ENCODE results near the gene TUBA1A. TPM values are rescaled to one million over a fixed set of nuclear protein-coding genes. Genes with fewer than 3 reads are reported as not detected.

TUBA1A gene
- total and polyA plus RNA-seq, 2 donors (not counting 1 experiment from before 2014, with no cell fraction given): 772 to 2,642 TPM

GRCh38 chr12:49201595-49202295 is 12.9 kb upstream of the TUBA1A start:
- H4K20me1 ChIP-seq (ENCODE audit: control insufficient read depth, extremely low read depth, insufficient read depth, low read length): no peaks in the 10 kb centered on the region
- peak overlapping the region; percentile 43 for H3K9ac ChIP-seq (ENCODE audit: insufficient read depth, low read length)
- H3K4me2 ChIP-seq (ENCODE audit: extremely low read depth, insufficient read depth, low read length): peak overlapping the region; percentile 67
- no peaks in the 10 kb centered on the region for H3K27me3 ChIP-seq (ENCODE audit: control insufficient read depth, insufficient read depth, low read length)
- no peaks in the 10 kb centered on the region for H3K9me3 ChIP-seq (ENCODE audit: control insufficient read depth, insufficient read depth, low read depth, low read length)
- no peaks in the 10 kb centered on the region for H3K79me2 ChIP-seq (ENCODE audit: control insufficient read depth, insufficient read depth, low read length)
- H2AFZ ChIP-seq (ENCODE audit: low read length): peak overlapping the region; percentile 67
- H3K4me1 ChIP-seq (ENCODE audit: control insufficient read depth, extremely low read depth, insufficient read depth, low read length): peaks cover 21% of the 10 kb centered on the region
- H3K36me3 ChIP-seq (ENCODE audit: control insufficient read depth, insufficient read depth, low read length): no peaks in the 10 kb centered on the region
- TF ChIP-seq CTCF (conservative IDR thresholded peaks at IDR 0.05 in 1 of 2, IDR thresholded peaks at IDR 0.05 in 1 of 2; ENCODE audit: low read depth in 1 of 2, low read length in 2 of 2) (no peak), EZH2 (IDR thresholded peaks at IDR 0.05; ENCODE audit: low read length, missing control alignments) (no peak)
- peak; percentile 49 to 89 for DNase-seq (ENCODE audit: low read depth in 2 of 2)
- peak overlapping the region in 1 of 4 experiments; percentile 13 for H3K4me3 ChIP-seq (replicated peaks in 1 of 4; ENCODE audit: control extremely low read depth in 1 of 4, insufficient read depth in 1 of 4, low read depth in 3 of 4, low read length in 4 of 4)
- H3K27ac ChIP-seq (ENCODE audit: insufficient read depth, low read length): peak overlapping the region; percentile 85

DNA sequence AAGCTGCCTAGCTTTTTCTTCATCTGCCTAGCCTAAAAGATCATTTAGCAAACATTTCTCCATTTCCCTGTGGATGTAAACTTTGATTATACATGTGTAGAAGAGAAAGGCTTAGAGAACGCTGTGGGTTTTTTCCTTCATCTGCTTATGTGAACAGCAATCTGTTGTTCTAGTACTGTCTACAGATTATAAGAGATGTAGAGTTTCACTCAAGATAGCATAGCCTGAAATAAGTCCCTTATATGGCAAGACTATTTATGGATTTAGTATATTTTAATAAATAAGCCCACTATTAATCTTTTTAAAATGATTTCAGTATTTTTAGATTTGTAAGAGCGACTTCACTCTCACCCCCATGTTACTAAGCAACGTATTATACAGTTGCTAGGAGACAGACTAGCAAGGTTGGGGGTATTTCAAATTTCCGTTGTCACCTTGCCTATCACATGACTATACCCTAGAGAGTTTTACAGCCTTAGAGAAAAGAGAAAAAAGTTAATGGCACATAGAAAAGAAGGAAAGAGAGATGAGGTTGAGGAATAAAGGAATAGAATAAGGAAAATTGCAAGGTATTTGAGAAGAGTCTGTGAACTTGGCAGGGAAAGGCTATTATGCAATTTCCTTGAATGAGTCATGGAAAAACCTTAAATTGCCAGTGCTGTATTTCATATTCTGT is 12.2 kb upstream of the TUBA1A start:
- Histone ChIP-seq H3K4me3 (replicated peaks in 1 of 4; ENCODE audit: control extremely low read depth in 1 of 4, insufficient read depth in 1 of 4, low read depth in 3 of 4, low read length in 4 of 4) (peak overlapping the region in 1 of 4 experiments; percentile 30), H4K20me1 (ENCODE audit: control insufficient read depth, extremely low read depth, insufficient read depth, low read length) (no peaks in the 10 kb centered on the region), H3K27ac (ENCODE audit: insufficient read depth, low read length) (peak overlapping the region; percentile 77), H3K4me2 (ENCODE audit: extremely low read depth, insufficient read depth, low read length) (peak overlapping the region; percentile 7), H2AFZ (ENCODE audit: low read length) (no peak overlapping the region), H3K27me3 (ENCODE audit: control insufficient read depth, insufficient read depth, low read length) (no peaks in the 10 kb centered on the region), H3K79me2 (ENCODE audit: control insufficient read depth, insufficient read depth, low read length) (no peaks in the 10 kb centered on the region), H3K4me1 (ENCODE audit: control insufficient read depth, extremely low read depth, insufficient read depth, low read length) (peaks cover 21% of the 10 kb centered on the region), H3K9me3 (ENCODE audit: control insufficient read depth, insufficient read depth, low read depth, low read length) (no peaks in the 10 kb centered on the region), H3K36me3 (ENCODE audit: control insufficient read depth, insufficient read depth, low read length) (no peaks in the 10 kb centered on the region), H3K9ac (ENCODE audit: insufficient read depth, low read length) (no peak overlapping the region)
- peak; percentile 88 to 90 for DNase-seq (ENCODE audit: low read depth in 2 of 2)
- TF ChIP-seq EZH2 (IDR thresholded peaks at IDR 0.05; ENCODE audit: low read length, missing control alignments) (no peak), CTCF (conservative IDR thresholded peaks at IDR 0.05 in 1 of 2, IDR thresholded peaks at IDR 0.05 in 1 of 2; ENCODE audit: low read depth in 1 of 2, low read length in 2 of 2) (no peak)

DNA sequence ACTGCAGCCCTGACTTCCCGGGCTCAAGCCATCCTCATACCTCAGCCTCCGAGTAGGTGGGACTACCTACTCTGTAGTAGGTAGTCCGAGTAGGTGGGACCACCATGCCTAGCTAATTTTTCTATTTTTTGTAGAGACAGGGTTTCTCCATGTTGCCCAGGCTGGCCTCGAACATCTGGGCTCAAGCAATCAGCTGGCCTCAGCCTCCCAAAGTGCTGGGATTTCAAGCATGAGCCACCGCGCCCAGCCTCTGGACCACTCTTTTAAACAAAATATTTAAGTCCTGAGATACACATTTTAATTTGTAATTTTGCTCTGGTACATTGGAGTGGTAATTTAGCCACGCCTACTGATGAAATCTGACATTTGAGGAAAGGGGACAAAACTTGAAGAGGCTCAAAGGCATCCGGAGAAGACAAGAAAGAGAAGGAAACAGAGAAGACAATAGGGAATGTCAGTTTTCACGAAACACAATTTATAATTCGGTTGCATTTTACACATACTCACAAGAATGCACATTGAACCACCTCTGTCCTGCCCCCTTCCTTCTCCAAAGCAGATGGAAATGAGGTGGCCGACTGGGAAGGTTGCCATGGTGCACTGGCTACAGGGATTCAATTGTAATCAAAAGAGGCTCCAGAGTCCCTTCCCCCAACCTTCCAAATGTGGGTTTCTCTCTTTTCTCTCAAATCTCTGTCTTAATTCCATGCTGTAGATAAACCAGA is 9.7 kb upstream of the TUBA1A start:
- peak; percentile 81 to 97 for DNase-seq (ENCODE audit: low read depth in 2 of 2)
- Histone ChIP-seq H3K9ac (ENCODE audit: insufficient read depth, low read length) (no peak overlapping the region), H3K27me3 (ENCODE audit: control insufficient read depth, insufficient read depth, low read length) (no peaks in the 10 kb centered on the region), H3K9me3 (ENCODE audit: control insufficient read depth, insufficient read depth, low read depth, low read length) (no peaks in the 10 kb centered on the region), H3K4me3 (replicated peaks in 1 of 4; ENCODE audit: control extremely low read depth in 1 of 4, insufficient read depth in 1 of 4, low read depth in 3 of 4, low read length in 4 of 4) (peak overlapping the region in 1 of 4 experiments; percentile 0), H2AFZ (ENCODE audit: low read length) (no peak overlapping the region), H3K4me1 (ENCODE audit: control insufficient read depth, extremely low read depth, insufficient read depth, low read length) (peaks cover 21% of the 10 kb centered on the region), H3K4me2 (ENCODE audit: extremely low read depth, insufficient read depth, low read length) (peak overlapping the region; percentile 67), H3K36me3 (ENCODE audit: control insufficient read depth, insufficient read depth, low read length) (no peaks in the 10 kb centered on the region), H3K27ac (ENCODE audit: insufficient read depth, low read length) (peak overlapping the region; percentile 52), H4K20me1 (ENCODE audit: control insufficient read depth, extremely low read depth, insufficient read depth, low read length) (no peaks in the 10 kb centered on the region), H3K79me2 (ENCODE audit: control insufficient read depth, insufficient read depth, low read length) (no peaks in the 10 kb centered on the region)
- peak in 1 of 2 donors; percentile 1 for TF ChIP-seq CTCF (conservative IDR thresholded peaks at IDR 0.05 in 1 of 2, IDR thresholded peaks at IDR 0.05 in 1 of 2; ENCODE audit: low read depth in 1 of 2, low read length in 2 of 2)
- TF ChIP-seq EZH2 (IDR thresholded peaks at IDR 0.05; ENCODE audit: low read length, missing control alignments): no peak

Measured in fibroblast of lung (primary cell).